Stimulated activated CD8-positive, alpha-beta memory T cell treated with anti-CD3 and anti-CD28 coated beads, Interleukin-4, amount 100 ng/mL, for 1 hour (primary cell): ENCODE measurements around the gene NRG3.

ENCODE experiments used
- DNase-seq, 2 donors: peaks; one replicate each; pipeline ENCODE4 v3.0.0-alpha.2; 2020; ENCODE audit warnings: low read depth in 2 of 2, low spot score in 1 of 2

Gene NRG3

DNA sequence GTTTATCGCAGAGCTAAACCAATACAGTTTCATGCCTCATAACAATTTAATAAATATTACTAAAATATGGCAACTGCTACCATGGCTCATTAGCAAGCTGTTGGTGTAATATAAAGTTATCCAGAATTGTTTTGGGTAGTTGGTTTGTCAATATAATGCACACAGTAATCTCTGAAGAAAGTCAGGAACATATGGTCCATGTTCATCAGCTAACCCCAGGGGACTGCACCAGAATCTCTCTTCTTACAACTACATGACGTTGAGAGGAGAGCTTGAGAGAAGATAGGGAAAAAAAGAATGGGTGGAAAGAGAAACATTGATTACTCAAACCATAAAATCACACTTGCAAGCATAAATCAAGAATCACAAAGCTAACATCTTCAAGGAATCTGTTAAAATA is 333.7 kb downstream of the NRG3 start:
- DNase-seq, result no peak

DNA sequence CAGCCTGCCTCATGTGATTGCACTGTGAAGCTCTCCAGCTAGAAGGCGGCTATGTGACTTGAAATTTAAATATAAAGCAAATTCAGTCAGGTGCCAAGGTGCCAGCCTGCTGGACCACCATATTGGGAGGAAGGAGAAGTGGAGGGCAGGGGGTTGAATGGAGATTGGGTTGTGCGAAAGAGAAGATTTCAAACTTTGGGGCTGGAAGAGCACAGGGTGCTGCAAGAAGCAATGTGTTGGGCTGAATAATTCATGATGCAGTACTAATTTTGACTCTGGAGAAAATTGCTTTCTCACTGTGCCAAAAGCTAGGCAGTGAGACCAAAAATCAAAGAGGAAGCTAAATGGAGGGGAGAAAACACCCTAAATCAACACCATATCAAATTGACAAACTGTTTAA is 335.3 kb downstream of the NRG3 start:
- DNase-seq, result no peak

DNA sequence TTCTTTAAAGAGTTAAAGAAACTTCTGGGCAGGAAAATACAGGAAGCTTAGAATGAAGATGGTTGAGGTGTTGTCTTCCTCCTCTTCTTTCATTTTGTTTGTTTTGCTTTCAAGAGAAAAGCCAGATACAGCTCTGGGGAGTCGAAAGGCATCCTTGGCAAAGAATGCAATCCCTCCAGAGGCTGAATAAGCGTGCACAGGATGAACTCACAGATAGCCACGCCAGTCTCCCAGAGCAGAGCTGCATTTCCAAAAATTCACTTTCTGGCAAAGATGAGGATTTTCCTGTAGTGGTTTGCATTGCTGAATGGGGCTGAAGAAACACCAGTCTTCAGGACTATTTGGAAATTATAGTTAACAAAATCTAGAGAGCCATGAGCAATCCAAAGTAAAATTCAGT is 336.4 kb downstream of the NRG3 start:
- DNase-seq, result no peak

DNA sequence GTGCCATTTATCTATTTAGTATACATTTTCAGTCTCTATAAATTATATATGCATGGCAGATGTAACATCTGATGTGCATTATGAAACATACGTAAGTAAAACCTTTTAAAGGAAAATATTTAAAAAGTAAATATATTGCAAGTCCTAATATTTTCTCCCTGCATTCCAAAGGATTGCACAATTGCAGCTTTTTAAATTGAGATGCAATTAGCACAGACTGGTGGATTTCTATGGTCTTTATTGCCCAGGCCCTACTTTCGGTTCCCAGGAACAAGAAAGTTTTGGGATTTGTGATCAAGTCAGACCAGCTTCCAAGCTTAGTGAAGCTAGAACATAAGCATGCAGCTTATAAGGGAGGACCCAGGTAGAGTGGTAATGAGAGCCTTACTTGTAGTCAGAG is 337.8 kb downstream of the NRG3 start:
- DNase-seq, result no peak

DNA sequence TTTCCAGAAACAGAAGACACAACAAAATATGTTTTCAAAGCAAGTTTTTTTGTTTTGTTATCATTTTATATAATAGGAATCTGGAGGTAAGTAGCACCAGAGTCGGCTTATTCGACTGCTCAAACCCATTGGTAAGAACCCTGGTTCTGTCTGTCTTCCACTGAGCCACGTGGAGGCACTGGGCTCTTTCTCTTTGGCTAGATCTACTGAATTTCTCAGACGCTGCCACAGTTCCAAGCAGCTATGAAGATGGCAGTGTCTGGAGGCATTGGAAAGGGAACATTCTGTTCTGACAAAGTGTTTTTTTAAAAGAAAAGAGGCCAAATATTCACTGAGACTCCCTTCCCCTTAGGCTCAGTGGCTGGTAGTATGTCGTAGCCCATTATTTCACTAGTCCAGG is 338.8 kb downstream of the NRG3 start:
- DNase-seq, result no peak

DNA sequence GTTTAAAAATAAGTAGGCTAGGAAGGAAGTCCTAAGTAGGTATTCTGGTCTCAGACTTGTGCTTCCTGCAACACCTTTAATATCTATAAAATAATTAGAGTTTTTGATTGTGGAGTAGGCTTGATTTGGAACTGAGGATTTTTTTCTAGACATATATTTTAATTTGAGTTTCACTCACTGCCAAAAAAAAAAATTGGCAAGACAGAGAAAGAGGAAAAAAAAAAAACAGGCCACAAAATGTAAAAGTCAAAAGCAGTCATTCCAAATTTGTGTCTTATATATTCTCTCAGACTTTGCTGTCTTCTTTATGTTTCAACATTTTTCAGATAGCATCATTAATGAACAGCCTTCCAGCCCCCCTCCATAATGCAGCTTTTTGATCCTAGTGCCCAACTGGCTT is 346.1 kb downstream of the NRG3 start:
- DNase-seq, result no peak

DNA sequence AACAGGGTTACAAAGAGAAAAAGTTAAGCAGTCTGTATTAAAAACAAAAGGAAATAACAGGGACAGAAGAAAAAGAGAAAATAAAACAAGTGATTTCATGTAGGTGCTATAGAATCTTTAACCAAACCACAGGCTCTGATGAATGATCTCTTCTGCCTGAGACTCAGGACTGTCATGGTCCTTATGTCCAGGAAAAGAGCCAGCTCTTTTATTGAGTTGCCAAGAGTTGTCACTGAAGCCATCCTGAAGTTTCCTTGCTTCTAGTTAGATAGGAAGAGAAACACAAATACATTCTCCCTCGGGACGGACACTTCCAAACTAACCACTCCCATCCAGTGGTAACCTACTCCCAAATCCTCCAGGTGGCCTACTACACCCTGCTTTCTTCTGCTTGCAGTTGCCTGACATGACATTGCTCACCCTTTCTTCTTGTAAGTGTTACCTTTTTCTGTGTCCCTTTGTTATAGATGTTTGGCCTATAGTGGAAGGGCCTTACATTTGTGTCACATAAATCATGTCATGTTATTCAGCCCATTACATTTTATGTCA is 346.7 kb downstream of the NRG3 start:
- DNase-seq, result no peak

DNA sequence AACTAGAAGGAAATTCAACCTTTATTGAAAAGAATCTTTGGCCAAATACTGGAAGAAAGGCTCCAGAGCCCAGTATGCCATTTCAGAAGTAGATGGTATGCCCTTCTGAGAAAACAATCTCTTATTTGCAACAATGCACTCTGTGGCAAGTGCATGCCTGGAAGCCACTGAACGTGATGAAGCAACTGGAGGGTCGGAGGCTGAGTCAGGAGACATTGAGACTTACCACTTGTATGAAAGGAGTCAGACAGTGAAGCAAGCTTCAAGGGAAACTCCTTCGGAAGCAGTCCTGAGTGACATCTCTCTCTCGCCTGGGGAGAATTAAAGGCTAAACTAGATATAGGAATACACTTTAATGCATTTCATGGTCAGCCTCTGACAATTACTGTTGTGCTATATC is 353.7 kb downstream of the NRG3 start:
- DNase-seq, result no peak

DNA sequence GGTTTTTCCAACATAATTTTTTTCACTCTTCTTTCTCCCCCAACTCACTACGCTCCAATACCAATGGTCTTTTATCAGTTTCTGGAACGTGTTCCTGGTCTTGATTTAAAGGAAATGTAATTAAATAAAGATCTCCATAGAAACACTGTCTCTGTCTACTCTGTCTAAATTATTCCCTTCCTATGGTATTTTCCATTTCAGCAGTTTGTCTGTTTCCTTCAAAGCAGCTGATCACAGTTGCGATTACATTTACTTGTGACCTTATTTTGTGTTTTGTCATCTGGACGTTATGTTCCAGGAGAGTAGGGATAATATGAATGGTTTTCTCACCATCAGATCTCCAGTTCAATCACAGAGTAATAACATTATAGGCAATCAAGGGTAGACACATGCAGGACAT is 359.2 kb downstream of the NRG3 start:
- no peak for DNase-seq

DNA sequence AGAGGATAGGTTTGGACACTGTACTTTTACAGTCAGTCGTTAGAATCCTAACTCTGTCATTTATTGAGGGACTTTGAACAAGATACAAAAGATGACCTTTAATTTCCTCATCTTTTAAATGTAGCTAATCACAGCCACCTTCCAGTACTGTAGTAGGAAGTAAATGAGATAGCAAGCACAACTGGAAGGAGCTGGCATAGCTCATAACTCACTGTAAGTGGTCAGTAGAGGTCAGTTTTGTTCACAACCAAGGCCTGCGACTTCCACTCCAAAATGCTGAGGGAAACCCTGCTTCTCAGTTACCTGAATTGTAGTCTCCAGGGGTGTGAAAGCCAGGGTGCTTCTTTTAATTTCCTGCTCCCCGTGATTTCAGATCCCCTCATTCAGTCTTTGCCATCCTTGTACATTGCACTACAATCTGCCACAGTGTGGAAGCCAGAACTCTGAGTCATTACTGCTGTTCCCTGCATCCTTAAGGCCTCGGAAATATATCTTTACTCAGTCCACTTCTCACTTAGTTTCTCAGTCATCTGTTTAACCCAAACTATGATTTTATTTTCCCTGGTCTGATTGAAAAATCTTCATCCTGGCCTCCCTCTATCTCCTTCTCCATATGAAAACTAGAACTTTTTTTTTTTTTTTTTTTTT is 361.2 kb downstream of the NRG3 start:
- no peak for DNase-seq

DNA sequence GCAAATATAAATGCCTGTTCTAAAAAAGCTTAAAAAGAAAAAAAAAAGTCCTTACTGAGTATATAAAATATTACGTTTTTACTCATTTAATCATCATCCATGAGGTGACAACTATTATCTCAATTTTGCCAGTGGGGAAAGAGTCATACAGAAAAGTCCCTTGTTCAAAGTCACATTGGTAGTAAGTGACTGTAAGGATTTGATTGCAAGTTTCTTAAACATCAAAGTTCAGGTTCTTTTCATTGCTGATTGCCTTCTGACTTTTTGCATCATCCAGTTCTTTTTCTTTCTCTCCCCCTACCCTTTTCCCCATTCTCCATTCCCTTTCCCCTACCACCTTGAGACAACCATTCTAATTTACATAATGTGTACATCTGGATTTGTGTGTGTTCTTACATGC is 363.3 kb downstream of the NRG3 start:
- DNase-seq, result no peak

DNA sequence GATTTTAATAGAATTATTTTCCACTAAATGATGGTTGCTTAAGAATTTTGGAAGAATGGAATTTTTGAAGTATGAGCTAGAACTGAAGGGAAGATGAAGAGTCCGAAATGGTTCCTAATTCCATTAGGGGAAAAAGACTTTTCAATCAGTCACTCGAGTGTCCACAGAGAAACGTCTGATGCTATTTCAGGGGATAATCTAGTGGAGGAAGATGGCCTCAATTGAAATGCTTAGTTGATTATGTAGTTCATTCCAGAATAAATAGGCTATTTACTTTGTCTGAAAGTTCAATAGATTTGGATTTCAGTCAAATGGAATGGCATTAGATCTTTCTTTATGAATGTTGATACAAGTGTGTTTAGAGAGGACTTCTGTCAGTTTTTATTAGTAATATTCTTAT is 365.4 kb downstream of the NRG3 start:
- no peak for DNase-seq

DNA sequence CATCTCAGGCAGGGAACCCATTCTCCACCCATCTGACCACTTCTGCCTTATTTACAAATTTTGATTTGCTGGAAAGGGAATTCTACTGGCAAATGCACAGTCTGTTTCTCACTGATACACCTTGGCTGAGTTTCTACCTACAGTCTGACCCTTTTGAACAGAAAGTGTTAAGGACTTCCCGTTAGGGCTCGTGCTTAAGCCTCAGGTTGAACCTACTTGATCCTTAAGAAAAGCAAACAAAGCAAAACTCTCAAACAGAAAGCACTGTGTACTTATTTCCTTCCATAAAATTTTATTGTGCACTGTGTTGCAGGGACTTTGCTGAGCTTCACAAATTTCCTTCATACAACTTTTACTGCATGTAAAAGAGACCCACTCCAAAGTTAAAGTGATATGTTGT is 367.8 kb downstream of the NRG3 start:
- DNase-seq, result no peak

DNA sequence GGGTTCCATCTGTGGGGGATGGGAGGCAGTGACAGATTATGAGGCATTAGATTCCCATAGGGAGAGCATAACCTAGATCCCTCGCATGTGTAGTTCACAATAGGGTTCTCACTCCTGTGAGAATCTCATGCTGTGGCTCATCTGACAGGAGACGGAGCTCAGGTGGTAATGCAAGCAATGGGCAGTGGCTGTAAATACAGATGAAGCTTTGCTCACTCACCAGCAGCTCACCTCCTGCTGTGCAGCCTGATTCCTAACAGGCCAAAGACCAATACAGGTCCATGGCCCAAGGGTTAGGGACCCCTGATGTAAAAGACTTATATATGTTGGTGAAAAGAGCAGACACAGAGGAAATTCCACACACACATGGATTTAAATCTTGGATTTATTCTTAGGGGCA is 370.2 kb downstream of the NRG3 start:
- DNase-seq, result no peak

DNA sequence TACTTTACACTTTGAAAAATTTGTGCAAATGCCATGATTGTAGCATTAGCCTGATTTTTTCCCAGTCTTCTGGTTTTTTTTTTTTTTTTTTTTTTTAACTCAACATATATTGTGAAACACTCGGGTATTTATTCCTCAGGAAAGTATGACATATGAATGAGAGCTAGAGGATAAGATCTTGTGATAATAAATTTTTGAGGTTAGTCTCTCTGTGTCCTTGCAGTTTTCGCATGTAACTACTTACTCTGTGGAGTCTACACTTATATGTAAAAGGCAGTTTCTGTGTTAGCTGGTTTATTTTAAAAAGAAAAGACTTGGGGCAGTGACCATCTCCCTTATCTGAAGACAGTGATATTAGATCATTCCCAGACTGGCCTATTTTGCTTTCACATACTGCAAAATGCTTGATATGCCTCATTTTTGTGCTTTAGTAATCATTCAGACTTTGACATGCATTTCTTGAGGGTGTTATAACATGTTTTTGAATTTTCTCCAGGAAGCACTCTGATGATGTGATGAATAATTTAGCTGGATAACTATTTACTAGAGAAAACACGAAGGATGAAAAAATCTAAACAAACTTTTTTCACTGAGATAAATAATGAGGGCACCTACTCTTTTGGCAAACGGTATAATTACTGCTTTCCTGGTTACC is 371.0 kb downstream of the NRG3 start:
- DNase-seq, result no peak

DNA sequence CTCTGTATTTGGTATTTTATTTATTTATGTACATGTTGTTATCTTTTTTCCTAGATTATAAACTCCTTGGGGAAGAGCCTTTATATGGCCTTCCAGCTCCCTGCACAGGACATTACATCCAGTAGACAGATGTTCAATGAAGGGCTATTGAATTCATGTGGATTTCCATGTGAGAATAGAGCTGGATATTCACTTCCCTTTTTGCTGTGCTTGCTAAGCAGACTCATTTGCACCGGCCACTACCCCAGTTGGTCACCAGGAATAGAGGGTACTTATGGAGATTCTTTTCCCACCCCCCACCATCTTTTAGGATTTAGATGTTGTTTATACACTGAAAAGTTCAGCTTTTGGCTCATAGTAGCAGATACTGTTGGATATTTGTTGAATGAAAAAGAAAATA is 374.1 kb downstream of the NRG3 start:
- no peak for DNase-seq

DNA sequence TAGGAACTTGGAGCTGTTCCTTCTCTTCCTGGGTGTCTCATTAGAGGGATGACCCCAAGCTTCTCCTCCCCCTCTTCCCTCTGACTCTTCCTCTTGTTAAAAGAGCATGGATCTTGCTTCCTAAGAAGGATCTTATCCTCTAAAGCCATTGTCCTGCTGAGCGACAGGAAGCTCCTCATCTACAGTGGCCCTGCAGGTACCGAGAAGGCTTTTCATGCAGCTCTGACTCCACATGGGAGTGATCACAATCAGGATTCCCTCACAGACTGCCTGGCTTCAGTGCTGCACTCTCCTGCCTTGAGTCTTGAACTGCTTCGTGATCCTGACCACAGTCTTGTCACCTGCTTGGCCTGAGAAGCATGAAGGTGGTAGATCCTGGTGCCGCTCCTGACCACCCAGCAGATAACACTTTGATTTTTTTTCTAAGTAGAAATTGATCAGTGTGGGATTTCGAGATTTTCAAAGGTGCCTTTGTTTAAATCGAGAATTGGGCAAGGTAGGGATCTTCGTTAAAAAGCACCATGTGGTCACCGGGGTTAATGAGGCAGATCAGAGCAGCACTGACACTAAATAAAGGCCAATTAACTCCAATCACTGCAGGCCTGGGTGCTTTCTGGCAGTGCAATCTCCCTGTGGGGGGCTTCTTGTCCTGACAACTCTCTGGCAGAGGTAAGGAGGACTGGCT is 376.4 kb downstream of the NRG3 start:
- no peak for DNase-seq

DNA sequence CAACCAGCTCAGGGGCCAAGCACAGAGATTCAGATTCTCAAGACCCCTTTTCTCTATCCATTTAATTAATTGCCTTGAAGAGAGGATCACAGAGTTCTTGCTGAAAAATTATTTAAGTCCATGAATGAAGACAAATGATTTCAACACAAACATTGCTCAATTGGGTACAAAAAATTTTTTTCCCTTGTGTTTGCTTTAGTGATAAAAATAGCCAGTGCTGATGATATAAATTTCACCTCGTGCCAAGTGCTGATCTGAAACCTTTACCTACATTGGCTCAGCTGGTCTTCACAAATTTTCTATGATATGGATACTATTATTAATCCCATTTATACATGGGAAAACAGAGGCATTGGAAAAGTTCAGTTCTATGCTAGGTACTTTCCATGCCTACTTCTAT is 377.1 kb downstream of the NRG3 start:
- no peak for DNase-seq

DNA sequence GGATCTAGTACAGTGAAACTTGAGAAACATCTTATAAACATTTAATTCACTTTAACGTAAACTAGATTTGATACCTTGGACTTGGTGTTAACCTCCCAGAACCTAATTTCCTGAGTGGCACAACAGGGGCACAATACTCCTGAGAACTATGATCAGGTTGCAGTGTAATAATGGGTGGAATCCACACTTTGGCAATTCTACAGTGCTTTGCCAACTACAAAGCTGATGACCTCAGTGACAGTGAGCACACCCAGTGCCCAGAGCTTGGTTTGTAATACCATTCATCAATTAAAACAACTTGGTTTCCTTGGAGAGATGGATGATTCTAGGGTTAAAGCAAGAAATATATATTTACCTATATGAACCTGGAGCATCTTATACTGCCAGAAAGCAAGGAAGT is 379.2 kb downstream of the NRG3 start:
- DNase-seq, result no peak

DNA sequence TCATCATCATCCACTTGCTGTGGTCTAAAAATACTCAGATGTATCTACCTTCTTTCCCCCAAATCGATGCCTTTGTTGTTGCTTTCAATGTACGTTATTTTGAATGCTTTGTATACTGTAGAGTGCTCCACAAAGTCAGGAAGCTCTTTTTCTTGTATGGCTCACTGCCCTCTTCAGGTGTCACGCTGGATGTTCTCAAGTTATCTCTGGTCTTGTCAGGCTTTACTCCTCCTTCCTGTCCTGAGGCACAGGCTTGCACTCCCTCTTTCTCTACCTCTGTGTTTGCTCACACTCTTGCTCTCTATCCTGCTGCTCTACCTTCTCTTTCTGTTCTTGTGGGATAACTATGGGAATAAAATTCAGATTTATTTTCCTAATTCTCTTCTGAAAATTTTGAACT is 381.3 kb downstream of the NRG3 start:
- no peak for DNase-seq

DNA sequence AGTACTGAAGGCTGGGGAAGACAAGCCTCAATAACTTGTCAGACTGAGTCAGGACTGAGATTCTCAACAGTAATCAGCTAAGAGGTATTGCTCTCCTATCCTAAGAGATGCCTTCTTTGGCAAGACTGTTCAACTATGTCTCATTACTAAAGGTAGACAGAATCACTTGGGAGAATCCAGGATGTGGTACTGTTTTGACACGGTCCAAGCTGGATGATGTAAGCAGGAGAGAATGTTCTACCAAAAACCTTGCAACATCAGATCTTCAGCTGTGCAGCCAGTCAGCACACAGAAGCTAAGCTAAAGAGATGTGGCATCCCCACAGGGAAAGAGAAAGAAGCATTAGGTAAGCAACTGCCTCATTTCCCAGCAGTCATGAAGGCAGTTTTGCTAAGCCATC is 391.4 kb downstream of the NRG3 start:
- DNase-seq, result no peak

DNA sequence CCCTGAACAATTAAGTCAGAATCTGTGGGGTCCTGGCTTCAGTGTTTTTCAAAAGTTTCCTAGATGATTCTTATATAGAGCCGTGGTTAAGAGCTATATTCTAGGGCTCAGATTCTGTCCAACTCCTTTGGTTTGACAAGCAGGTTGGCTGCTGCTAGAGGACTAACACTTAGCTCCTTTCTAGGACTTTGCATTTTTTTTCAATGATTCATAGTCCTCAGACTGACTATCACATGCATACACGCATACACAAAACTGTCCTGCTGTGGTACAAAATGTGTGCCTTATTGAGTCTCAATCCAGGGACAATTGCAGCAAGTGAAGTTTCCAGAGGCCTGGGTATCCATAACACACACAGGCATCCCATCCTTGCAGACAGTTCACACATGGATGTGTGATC is 392.0 kb downstream of the NRG3 start:
- no peak for DNase-seq

DNA sequence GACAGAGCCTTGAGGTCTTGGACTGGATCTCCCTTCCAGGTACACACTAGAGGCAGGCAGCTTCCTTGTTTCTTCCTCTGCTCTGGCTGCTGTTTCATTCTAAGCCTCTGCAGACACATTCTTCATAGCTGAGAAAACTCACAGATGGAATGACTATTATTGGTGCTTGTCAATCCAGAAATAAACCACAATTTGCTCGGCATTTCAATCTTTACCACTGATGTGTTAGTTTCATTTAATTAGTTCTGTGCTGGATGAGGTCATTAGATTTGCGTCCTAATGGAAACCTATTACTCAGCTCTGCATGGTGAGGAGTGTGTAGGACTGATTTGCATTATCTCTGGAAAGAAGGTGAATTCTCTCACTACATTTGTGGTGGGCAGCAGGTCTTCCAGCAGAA is 392.5 kb downstream of the NRG3 start:
- DNase-seq, result no peak
